HEK293 (cell line): ENCODE results near the gene KLHL8.

Source experiments
- KLF16 ChIP-seq: fragments of 450-650 bp; formaldehyde crosslinking; IDR thresholded peaks from 2 replicates; pipeline ENCODE4 v1.5.1; 2017; ENCODE audit warnings: missing biosample characterization, missing genetic modification characterization
- ZBTB20 ChIP-seq: fragments of 450-650 bp; formaldehyde crosslinking; IDR thresholded peaks from 2 replicates; pipeline ENCODE4 v1.5.1; 2016; ENCODE audit warnings: missing biosample characterization, missing genetic modification characterization
- ZBTB21 ChIP-seq: fragments of 450-650 bp; formaldehyde crosslinking; IDR thresholded peaks from 2 replicates; pipeline ENCODE4 v1.5.1; 2017; ENCODE audit warnings: missing biosample characterization, missing genetic modification characterization
- ZBTB7A ChIP-seq: fragments of 450-650 bp; formaldehyde crosslinking; IDR thresholded peaks from 2 replicates; pipeline ENCODE4 v1.5.1; 2016; ENCODE audit warnings: low read depth, missing biosample characterization, missing genetic modification characterization
- ZNF175 ChIP-seq: fragments of 450-650 bp; formaldehyde crosslinking; IDR thresholded peaks from 2 replicates; pipeline ENCODE4 v1.5.1; 2016; ENCODE audit warnings: missing biosample characterization, missing genetic modification characterization
- ZNF184 ChIP-seq: fragments of 450-650 bp; IDR thresholded peaks from 2 replicates; pipeline ENCODE4 v1.5.1; 2018; ENCODE audit warnings: missing biosample characterization, mild to moderate bottlenecking, missing genetic modification characterization
- ZNF350 ChIP-seq: fragments of 450-650 bp; formaldehyde crosslinking; IDR thresholded peaks from 2 replicates; pipeline ENCODE4 v1.5.0; 2017; ENCODE audit warnings: missing biosample characterization, mild to moderate bottlenecking, missing genetic modification characterization
- ZNF664 ChIP-seq: fragments of 450-650 bp; formaldehyde crosslinking; IDR thresholded peaks from 2 replicates; pipeline ENCODE4 v1.5.1; 2016; ENCODE audit warnings: missing biosample characterization, missing genetic modification characterization
- TF ChIP-seq, protein P1 (sequence below): fragments of 450-650 bp; formaldehyde crosslinking; IDR thresholded peaks from 2 replicates; pipeline ENCODE4 v1.5.1; 2016; ENCODE audit warnings: missing biosample characterization, missing genetic modification characterization
- TF ChIP-seq, protein P2 (sequence below): fragments of 450-650 bp; formaldehyde crosslinking; IDR thresholded peaks from 2 replicates; pipeline ENCODE4 v1.5.1; 2016; ENCODE audit warnings: missing biosample characterization, missing genetic modification characterization
- TF ChIP-seq, protein P3 (sequence below): fragments of 450-650 bp; IDR thresholded peaks from 2 replicates; pipeline ENCODE4 v1.5.1; 2018; ENCODE audit warnings: missing biosample characterization, missing genetic modification characterization

DNA sequence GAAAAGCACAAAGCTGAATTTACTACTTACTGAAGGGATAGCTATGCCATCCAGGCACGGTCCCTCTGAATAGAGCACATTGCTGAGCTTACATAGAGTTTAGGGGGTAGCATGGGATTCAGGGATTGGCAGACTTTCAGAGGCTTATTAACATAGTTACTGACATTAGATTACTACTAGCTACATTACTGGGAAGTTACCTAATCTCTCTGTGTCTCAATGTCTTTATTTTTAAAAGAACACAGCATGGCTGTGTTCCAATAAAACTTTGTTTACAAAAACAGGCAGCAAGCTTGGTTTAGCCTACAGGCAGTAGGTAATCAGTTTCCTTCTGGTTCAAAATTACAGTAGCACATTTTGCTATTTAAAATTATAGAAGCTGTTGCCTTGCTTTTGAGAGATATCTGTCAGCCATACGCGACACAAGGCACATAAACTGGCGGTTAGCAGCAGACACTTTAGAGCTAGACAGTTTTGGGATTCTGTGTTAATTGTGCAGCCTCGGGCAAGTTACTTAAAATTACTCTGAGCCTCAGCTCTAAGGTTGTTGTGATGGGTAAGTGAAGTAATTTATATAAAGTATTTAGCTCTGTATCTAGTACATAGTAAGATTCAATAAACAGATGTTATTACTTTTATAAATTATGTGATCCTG, 6.9 kb downstream of the KLHL8 start:
- TF ChIP-seq, protein P1, sequence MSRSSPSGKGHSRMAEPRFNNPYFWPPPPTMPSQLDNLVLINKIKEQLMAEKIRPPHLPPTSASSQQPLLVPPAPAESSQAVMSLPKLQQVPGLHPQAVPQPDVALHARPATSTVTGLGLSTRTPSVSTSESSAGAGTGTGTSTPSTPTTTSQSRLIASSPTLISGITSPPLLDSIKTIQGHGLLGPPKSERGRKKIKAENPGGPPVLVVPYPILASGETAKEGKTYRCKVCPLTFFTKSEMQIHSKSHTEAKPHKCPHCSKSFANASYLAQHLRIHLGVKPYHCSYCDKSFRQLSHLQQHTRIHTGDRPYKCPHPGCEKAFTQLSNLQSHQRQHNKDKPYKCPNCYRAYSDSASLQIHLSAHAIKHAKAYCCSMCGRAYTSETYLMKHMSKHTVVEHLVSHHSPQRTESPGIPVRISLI, result no peak
- TF ChIP-seq, protein P2, sequence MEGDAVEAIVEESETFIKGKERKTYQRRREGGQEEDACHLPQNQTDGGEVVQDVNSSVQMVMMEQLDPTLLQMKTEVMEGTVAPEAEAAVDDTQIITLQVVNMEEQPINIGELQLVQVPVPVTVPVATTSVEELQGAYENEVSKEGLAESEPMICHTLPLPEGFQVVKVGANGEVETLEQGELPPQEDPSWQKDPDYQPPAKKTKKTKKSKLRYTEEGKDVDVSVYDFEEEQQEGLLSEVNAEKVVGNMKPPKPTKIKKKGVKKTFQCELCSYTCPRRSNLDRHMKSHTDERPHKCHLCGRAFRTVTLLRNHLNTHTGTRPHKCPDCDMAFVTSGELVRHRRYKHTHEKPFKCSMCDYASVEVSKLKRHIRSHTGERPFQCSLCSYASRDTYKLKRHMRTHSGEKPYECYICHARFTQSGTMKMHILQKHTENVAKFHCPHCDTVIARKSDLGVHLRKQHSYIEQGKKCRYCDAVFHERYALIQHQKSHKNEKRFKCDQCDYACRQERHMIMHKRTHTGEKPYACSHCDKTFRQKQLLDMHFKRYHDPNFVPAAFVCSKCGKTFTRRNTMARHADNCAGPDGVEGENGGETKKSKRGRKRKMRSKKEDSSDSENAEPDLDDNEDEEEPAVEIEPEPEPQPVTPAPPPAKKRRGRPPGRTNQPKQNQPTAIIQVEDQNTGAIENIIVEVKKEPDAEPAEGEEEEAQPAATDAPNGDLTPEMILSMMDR (tag by site-specific recombination), result no peak
- TF ChIP-seq, protein P3, sequence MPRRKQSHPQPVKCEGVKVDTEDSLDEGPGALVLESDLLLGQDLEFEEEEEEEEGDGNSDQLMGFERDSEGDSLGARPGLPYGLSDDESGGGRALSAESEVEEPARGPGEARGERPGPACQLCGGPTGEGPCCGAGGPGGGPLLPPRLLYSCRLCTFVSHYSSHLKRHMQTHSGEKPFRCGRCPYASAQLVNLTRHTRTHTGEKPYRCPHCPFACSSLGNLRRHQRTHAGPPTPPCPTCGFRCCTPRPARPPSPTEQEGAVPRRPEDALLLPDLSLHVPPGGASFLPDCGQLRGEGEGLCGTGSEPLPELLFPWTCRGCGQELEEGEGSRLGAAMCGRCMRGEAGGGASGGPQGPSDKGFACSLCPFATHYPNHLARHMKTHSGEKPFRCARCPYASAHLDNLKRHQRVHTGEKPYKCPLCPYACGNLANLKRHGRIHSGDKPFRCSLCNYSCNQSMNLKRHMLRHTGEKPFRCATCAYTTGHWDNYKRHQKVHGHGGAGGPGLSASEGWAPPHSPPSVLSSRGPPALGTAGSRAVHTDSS, result no peak
- TF ChIP-seq ZNF350 (no peak), ZBTB20 (no peak), KLF16 (no peak), ZBTB7A (tag by site-specific recombination) (no peak), ZNF175 (tag by site-specific recombination) (no peak), ZBTB21 (no peak), ZNF664 (tag by site-specific recombination) (no peak), ZNF184 (no peak)
